Stimulated activated CD8-positive, alpha-beta memory T cell treated with anti-CD3 and anti-CD28 coated beads, Interleukin-7, amount 100 ng/mL, for 1 hour (primary cell): Measurements from ENCODE around the gene RALGAPA2.

Experiments used
- DNase-seq, 2 donors: peaks; one replicate each; pipeline ENCODE4 v3.0.0-alpha.2; 2020; ENCODE audit warnings: low read depth in 2 of 2

Gene RALGAPA2

DNA sequence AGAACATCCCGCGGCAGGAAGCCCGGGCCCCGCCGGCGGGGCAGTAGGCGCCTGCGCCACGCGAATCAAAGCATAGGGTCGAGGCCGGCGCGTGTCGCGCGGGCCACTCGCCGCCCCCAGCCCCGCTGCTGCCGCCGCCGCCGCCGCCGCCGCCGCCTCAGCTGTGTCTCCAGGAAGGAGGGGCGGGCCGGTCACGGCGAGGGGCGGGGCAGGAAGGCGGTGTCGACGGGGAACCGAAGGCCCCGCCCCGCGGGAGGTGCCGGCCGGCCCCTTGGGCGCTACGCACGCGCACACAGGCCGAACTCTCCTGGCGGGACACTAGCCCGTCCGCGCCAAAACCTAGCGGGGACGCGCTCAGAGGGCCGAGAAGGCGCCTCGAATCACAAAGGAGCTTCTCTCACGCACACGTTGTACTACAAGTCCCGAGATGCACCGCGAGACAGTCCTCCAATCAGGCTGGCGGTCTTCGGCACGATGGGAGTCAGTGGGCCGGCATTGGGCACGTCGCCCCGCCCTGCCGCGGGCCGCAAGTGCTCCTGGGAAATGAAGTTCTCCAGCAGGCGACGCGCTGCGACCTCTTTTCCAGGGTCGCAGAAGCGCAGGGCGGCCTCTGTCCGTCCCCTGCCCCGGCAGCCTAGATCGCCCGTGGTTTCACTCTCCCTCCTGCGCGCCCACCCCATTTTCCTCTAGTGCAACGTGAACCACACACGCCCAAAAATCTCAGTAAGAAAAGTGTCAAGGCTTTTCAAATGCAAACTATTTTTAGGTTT, at the start of gene RALGAPA2:
Gene RALGAPA2, minus strand, starts transcription at position 171 of the 770 bp plus-strand sequence. Its CDS starts 164 bp downstream, at position 7.
- DNase-seq, result peak; percentile 86 to 89

DNA sequence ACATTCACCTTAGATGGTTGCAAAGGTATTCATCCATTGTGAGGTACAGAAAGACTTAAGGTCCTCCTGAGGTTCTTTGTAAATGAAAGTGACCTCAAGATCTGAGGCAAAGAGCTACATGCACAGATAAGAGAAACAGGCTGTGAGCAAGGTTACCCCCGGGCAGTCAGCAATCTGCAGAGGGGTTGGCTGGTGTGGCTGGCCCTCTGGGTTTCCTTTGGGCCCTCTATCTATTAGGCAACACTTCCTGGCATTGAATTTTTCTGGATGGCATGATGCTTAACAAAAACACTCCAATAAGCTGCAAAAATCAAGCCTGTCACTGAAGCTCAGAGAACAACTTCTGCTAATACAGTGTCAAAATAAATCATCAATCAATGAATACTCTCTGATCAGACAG, 48.9 kb upstream of the RALGAPA2 start:
- DNase-seq, result no peak

DNA sequence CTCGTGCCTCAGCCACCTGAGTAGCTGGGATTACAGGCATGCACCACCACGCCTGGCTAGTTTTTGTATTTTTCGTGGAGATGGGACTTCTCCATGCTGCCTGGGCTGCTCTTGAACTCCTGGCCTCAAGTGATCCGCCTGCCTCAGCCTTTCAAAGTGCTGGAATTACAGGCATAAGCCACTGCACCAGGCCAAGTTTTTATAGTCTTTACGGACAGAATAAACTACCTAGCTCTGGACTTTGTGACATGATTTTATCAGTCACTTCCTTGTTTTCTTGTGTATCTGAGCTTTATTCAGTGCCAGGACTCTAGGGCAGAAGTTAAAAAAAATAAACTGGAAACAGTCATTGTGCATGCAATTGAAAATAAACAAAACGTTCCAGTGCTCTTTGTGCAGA, 46.7 kb upstream of the RALGAPA2 start:
- no peak for DNase-seq

DNA sequence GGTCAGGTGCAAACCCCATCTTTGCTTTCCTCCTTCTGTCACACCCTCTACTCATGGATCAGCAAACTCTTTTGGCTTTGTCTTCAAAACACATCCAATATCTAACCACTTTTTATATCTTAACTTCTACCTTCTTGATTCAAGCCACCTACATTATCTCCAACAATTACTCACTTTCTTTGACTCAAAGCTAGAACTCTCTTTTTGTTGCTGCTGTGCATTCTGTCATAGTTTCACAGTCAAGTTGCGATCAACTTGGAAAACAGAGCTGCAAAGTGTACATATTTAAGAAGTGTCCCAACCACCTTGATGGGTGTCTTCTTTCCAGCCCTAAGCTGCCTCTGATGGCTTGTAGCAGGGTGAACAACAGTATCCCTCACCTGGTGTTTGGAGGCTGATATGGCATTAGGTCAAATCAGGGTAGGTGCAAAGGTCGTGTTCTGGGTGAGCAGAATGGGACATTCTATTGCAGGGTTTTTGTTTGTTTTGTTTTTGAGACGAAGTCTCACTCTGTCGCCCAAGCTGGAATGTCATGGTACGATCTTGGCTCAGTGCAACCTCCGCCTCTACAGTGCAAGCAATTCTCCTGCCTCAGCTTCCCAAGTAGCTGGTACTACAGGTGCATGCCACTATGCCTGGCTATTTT, 43.4 kb upstream of the RALGAPA2 start:
- DNase-seq, result no peak

DNA sequence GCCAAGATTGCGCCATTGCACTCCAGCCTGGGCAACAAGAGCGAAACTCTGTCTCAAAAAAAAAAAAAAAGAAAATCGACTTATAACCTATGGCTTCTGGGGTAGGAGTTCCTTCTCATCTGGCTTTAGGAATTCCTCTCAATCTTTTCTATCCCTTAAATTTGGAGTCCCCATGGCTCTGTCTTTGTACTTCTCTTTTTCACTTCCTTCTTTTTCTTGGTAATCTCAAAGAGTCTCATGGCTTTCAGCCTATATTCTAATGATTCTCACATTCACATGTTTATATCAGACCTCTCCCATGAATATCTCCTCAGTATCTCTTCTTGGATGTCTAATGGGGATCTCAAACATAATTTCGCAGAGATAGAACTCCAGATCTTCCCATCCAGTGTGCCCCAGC, 42.8 kb upstream of the RALGAPA2 start:
- DNase-seq, result no peak

DNA sequence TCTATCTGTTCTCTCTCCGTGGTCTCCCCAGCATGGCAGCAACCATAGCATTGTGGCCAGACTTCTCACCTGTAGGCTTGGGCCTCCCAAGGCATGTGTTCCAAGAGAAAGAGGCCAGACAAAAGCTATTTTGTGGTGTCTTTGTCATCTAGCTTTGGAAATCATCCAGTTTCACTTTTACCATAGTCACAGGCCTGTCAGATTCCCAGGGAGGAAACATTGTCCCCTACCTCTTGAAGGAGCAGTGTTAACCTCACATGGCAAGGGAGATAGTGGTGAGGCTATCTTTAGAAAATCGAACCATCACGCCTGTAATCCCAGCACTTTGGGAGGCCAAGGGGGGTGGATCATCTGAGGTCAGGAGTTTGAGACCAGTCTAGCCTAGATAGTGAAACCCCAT, 42.3 kb upstream of the RALGAPA2 start:
- DNase-seq, result no peak

DNA sequence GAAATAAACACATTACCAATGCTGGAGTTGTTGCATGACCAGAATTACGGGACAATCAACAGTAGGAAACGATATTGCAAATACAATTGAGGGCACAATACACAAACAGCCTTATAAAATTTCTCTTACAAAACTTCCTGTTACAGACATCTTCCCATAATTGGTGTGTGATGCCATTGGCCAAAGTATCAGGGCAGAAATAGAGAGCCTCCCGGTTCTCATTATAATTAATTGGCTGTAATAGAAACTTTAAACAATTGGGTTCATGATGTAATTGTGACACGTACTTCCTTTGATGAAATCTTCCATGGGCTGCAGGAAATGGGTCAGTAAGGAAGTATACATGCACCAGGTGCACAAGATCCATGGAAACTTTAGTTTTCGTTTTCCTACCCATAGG, 40.3 kb upstream of the RALGAPA2 start:
- no peak for DNase-seq

DNA sequence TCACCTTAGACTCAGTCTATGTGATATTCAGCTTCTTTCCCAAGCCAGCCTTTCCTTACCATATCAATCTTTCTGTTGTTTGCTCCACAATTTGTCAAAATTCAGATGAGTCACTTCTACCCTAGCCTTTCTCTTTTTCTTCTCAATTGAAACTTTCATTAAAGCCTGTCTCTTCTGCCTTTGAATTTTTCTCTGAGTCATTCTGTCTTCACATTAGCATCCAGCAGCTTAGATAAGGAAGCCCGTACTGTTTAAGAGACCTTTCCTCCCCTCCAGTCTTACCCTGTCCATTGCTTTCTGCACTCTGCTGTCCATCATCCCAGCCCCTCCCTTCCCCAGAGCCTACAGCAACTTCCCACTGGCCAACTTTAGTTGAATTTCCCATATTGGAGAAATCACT, 34.9 kb upstream of the RALGAPA2 start:
- DNase-seq, result no peak

DNA sequence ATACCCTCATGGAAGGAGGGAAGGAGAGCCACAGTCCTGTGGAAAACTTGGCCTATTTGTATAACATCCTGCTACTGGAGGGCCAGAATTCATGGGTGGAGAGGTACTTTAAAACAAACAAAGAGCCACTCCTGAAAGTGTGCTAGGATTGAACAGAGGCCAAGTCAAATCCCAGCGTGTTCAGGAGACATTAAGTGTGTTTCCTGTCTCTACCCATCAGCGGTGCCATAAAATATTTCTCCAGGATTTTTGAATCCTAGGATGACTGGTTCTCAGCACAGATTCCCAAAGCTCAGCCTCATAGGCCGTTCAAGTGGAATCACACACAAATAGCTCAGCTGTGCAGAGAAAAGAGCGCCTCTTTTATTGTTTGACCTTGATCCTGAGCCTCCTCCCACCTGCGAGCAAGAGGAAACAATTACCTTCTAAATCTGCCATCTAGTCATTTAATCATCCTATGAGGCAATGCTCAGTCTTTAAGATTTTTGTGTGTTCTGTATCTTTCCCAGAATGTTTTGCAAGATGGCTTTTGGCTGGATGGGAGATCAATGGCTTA, 31.8 kb upstream of the RALGAPA2 start:
- DNase-seq, result no peak

DNA sequence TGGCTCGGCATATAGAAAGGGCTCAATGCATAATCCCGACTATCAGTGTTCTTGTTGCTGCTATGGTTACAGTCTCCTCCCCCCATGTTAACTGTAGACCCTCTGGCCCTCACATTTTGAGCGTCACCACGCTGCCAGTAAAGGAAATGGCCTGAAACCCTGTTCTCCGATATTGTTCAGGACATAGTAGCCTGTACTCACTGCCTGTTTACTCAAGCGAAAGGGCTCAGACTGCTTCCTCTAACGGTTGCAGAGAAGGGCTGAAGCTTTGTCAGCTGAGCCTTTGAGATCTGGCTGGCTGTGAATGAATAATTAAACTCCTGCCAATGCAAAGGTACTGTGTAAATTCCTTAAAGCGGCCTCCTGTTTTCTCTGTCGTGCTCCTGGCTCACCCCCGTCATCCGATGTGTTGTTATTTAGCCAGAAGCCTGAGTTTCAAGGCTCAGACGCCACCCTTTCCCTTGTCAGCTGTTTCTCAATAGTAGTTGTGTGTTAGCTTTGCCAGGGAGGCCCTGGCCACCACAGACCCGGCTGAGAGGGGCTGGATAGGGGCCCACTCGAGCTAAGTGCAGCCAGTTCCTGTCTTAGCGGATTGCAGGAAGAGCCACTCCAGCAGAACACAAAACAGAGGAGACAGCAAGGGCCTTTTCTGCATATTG, 31.2 kb upstream of the RALGAPA2 start:
- no peak for DNase-seq

DNA sequence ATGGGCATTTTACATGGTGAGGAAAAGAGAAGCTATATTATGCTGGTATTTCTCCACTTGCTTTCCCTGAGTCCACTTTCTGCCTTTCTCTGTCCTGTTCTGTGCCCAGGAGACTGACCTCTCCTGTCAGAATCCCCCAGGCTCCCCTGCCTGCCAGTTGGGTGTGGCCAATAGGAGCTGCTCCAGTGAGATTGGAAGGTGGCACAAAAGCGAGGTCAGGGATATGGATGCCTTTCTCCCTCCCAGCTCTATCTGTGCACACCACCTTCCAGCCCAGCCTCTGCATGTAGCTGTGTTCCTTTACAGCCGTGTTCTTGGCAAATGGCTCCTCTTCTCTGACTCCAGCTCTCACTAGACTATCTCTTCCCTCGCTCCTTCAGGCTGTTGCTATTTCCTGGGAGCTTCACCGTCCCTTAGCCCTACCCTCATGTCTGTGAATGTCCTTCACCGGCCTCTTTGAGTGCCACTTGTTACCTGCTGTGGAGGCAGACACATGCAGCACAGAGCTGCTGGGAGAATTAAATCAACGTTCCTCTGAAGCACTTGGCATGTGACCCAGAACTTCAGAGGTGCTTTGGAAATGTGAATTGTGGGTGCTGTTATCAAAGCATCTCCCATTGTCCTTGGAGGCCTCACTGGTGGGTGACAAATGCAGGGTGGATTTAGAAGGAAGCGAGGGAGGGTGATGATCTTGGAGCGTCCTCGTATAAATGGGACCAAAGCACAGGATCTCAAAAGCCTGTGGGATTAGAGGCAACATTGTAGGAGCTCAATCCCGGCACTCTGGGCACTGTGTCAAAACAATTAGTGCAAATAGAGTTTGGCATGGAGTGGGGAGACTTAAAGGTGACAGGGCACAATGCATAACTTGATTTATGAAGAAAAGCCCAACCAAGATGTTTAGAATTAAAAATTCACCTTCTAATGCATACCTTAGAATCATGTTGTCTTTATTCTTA, 28.9 kb upstream of the RALGAPA2 start:
- no peak for DNase-seq

DNA sequence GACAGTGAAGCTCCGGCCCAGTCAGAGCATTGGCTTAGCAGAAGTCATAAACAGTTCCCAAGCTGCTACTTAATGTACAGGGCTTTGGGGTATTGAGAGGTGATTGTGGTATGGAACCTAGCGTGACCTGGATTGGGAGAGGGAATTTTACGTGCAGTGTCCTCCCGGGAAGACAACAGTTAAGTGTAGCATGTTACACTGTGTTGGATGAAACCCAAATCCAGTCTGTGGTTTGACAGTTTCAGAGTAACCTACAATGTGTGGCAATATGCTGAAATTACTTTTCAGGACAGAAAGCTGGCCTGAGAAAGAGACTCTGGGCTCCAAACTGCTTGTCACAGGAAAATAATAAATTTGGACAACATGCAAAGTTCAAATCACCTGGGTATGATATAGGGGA, 28.1 kb upstream of the RALGAPA2 start:
- no peak for DNase-seq

DNA sequence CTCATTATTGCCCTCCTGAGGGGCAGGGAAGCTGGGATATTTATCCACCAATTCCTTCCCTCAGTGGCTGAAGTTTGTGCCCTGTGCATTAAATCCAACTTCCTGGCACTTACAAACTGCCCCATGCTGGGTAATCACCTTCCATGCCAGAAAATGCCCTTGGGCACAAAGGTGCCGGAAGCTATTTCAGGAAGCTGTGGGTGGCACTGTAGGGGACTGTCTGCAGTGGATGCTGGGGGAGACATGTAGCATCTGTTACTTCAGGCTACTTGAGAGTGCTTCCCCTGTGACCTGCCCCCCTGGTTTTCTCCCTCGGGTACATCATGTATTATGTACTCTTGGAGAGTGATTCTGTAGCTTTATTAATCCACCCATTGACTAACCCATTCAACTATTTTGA, 24.7 kb upstream of the RALGAPA2 start:
- DNase-seq, result no peak

DNA sequence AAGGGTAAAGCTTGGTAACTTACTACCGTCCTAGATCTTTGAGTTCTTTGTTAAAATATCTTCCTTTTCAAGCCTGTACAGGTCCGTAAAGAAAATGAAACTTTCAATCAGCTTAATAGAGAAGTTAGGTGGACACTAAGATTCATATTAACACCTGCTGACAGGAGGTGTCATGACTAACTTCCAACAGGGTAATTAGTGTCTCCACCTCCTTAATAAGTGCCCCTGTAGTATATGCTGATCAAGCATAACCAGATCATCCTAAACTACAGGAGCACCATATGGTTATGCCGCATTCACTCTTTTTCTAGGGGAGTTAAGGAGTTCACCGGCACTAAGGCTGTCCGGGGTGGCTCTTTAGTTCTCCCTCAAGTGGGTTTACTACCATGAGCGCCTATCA, 23.9 kb upstream of the RALGAPA2 start:
- no peak for DNase-seq

DNA sequence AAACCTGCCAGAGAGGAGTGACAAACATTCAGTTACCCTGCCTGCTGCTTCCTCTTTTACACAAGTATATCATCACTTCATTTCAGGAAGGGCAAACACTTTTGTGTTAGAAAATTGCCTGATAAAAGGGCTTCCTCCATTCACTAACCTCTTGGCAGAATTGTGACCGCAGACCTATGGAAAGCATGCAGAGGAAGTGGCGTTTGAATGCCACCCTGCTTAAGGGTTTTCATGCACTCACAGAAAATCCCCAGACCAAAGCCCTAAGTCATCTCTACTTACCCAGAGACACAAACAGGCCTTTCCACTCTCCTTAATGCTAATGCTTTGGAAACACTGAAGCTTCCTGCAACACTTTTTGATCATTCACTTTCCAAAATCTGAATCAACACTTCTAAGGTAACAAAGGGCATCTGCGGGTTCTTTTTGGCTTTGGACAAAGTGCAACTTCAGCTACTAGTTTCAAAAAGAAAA, 22.1 kb upstream of the RALGAPA2 start:
- no peak for DNase-seq

DNA sequence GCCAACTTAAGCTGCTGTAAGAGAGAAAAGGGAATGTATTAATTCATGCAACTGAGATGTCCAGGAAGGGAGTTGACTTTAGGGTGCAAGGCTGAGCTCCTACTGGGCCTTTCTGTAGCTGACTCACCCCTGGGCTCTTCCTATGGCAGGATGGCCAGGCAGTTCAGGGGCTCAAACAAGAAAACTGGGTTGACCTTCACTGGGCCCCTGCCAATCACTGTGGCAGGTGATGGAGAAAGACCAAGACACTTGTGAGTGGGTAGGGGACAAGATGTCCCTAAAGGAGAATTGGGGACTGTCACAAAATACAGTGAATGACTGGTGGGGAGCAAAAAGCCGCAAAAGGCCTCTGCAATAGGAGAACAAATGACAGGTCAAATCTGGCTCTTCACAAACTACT, 21.5 kb upstream of the RALGAPA2 start:
- no peak for DNase-seq

DNA sequence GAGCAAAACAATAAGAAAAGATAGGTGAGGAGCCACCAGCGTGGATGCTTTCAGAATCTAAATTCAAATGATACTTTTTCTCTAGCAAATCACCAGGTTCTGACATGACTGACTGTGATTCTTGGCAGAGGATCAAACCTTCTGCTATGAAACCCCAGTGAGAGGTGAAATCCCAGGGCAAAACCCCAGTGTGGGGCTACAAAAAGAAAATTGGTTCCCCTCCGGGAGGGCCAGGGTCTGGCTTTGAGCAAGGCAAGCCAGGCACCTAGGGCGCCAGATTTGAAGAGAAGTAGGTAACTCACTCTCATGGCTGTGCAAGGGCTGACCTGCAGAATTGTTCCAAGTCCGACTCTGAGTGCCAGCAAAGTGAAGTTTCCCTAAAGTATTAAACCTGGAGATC, 20.2 kb upstream of the RALGAPA2 start:
- no peak for DNase-seq

DNA sequence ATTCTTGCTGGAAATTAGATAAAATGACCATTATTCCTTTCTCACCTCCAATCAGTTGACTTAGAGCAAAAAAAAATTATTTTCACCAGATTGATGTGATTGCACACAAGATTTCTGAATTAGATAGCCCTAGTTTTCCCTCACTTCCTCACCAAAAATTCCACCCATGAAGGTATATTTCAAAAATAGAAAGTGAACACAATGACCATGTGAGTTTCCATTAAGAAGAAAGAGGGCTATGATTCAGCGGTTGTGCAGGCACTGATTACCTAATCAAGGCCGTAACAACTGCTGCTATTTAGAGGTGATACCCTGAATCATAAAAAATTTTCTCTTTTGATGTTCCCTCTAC, 19.5 kb upstream of the RALGAPA2 start:
- no peak for DNase-seq

DNA sequence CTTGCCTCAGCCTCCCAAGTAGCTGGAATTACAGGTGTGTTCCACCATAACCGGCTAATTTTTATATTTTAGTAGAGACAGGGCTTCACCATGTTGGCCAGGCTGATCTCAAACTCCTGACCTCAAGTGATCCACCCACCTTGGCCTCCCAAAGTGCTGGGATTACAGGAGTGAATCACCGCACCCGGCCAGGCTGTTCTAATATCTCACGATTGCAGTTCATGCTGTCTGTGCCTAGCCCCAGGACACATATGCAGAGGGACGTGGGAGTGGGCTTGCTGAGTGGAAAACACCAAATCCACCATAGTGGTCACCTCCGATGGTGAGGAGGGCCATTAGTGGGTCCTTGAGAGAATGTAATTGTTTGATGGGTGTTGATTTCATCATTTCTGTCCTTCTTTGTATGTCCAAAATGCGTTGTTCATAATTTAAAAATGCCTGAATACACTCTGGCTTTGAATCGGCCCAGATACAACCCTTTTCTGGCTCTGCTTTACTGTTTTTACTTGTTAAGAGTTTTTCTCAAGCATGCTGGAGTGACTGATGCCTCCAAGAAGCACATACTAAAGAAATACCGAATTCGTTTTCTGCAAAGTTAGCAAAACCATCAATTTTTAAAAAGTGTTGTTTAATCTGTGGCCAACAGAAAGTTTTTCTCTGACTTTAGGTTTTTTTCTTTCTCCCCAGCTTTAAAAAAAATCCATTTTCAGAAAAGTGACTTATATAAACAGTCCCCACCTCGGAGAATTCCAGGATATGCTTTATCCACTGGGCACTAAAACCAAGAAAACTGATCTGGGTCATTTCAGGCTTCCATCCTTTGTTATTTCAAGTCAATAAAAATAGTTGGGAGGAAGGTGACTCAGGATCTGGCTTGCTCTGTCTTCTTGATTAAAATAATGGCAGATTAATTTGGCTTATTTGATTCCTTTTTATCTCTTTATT, 18.8 kb upstream of the RALGAPA2 start:
- no peak for DNase-seq

DNA sequence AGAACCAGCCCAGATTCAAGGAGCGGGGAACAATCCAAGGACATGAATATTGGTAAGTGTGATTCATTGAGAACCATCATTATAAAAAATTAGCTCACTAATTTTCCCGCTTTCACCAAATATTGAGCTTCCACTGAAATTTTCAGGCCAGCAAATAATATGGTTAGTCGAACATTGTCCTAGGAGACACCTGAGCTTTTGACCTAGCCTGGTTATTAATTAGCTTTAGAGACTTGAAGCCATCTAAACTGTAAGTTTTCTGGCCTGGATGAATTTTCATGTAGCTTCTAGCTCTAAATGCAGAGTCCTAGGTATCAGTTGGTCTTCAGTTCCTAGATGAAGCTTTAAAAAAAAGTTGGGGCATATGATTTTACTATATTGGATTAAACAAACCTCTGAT, 17.1 kb upstream of the RALGAPA2 start:
- no peak for DNase-seq
